Dendritic cell treated with granulocyte-macrophage colony-stimulating factor and Interleukin-4, amounts not matched to agents 40 ng/mL and 50 ng/mL, for 4 days (primary cell): ENCODE results near the gene GHR.

ENCODE experiments used
- H3K27ac Mint-ChIP-seq: one replicate; pipeline ENCODE4 v1.8.0; 2022; ENCODE audit warnings: mild to moderate bottlenecking, mixed read lengths
- H3K27me3 Mint-ChIP-seq: one replicate; pipeline ENCODE4 v1.8.0; 2022; ENCODE audit warnings: mild to moderate bottlenecking, mixed read lengths
- H3K36me3 Mint-ChIP-seq: one replicate; pipeline ENCODE4 v1.8.0; 2022; ENCODE audit warnings: low read depth, mixed read lengths
- H3K4me1 Mint-ChIP-seq: one replicate; pipeline ENCODE4 v1.8.0; 2022; ENCODE audit warnings: low read depth, mixed read lengths
- H3K4me3 Mint-ChIP-seq: one replicate; pipeline ENCODE4 v1.8.0; 2022; ENCODE audit warnings: mild to moderate bottlenecking, moderate library complexity, mixed read lengths
- H3K9me3 Mint-ChIP-seq: one replicate; pipeline ENCODE4 v1.8.0; 2022; ENCODE audit warnings: mixed read lengths
- intact Hi-C: fragments of 100-400 bp; cut with micrococcal nuclease; formaldehyde crosslinking; loops from one replicate; pipeline ENCODE4 v1.15.0; 2022

GHR gene

DNA sequence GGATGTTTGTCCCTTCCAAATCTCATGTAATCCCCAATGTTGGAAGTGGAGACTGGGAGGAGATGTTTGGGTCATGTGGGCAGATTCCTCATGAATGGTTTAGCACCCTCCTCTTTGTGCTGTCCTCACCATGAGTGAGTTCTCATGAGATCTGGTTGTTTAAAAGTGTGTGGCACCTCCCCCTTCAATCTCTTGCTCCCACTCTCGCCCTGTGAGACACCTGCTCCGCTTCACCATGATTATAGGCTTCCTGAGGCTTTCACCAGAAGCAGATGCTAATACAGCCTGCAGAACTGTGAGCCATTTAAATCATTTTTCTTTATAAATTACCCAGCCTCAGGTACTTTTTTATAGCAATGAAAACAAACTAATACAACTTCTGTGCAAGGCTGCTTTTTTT lies 206.0 kb downstream of the GHR start:
- no peaks in the 10 kb centered on the region for H3K36me3 Mint-ChIP-seq
- H3K4me3 Mint-ChIP-seq, result no peak overlapping the region
- intact Hi-C loops, result no loop called here
- no peaks in the 10 kb centered on the region for H3K9me3 Mint-ChIP-seq
- H3K4me1 Mint-ChIP-seq, result peaks cover 5% of the 10 kb centered on the region
- no peaks in the 10 kb centered on the region for H3K27me3 Mint-ChIP-seq
- no peak overlapping the region for H3K27ac Mint-ChIP-seq

DNA sequence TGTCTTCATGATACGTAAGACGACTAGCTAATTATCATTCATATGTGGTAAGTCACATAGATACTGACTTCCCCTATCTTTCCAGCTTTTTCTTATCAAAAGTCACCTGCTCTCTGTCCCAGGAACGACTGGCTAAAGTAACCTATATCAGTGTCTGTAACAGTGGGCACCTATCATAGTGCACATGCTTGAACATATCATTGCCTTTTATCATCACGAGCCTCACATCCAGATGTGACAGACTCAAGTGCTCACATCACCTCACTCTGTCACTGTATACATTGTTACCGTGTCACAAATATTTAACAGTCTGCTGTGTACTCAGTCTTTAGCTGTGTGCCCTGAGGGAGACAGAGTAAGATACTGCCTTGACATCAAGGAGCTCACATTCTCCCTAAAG lies 208.0 kb downstream of the GHR start:
- H3K4me3 Mint-ChIP-seq, result no peak overlapping the region
- H3K27me3 Mint-ChIP-seq, result no peaks in the 10 kb centered on the region
- H3K36me3 Mint-ChIP-seq, result no peaks in the 10 kb centered on the region
- H3K27ac Mint-ChIP-seq, result no peak overlapping the region
- peaks cover 5% of the 10 kb centered on the region for H3K4me1 Mint-ChIP-seq
- intact Hi-C loops, result no loop called here
- H3K9me3 Mint-ChIP-seq, result no peaks in the 10 kb centered on the region

DNA sequence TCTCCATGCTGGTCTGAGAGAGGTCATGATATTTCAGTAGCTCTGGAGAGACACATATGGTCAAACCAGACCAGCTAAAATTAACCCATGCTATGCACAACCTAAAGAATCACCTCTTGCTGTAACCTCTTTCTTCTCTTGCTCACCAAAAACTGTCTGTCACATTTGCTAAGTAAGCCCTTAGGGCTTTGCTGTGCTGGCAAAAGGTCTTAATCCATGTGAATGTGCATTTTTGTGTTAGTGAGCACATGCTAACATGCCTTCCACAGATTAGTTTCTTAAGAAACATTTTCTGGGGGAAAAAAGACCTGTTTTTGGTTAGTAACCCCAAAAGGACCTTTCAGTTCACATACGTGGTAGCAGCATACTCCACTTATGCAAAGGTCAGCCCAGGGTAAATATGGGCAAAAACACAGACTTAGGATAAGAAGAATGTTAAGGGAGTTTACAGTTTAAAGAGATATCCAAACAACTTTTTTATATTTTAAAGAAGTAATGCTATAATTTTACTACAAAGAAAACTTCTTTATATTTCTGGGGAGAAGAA lies 209.2 kb downstream of the GHR start:
- Mint-ChIP-seq H3K27ac (no peak overlapping the region), H3K27me3 (no peaks in the 10 kb centered on the region), H3K9me3 (no peaks in the 10 kb centered on the region), H3K4me1 (peaks cover 5% of the 10 kb centered on the region), H3K4me3 (no peak overlapping the region), H3K36me3 (no peaks in the 10 kb centered on the region)
- intact Hi-C loops, result no loop called here

DNA sequence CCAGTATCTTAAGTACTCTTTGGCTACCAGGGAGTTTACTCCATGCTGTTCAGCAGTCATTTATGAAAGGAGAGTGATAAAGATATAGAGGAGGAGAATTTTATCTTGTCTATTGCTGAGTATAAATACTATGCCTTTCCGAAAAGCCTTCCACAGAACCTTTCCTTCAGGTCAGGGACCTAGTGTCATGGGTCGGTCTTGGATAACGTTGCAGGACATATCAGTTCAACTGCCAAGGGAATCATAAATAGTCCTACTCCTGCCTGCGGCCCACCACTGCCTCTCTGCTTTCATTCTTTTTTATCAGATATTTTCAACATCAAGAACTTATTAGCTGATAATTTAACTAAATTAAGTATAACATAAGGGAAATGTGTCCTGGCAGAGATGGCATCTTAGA lies 211.3 kb downstream of the GHR start:
- no peaks in the 10 kb centered on the region for H3K27me3 Mint-ChIP-seq
- no peak overlapping the region for H3K27ac Mint-ChIP-seq
- no peak overlapping the region for H3K4me3 Mint-ChIP-seq
- H3K4me1 Mint-ChIP-seq, result no peaks in the 10 kb centered on the region
- intact Hi-C loops, result no loop called here
- H3K9me3 Mint-ChIP-seq, result no peaks in the 10 kb centered on the region
- no peaks in the 10 kb centered on the region for H3K36me3 Mint-ChIP-seq

- Mint-ChIP-seq H3K4me1 (no peaks in the 10 kb centered on the region), H3K4me3 (no peak overlapping the region), H3K27me3 (no peaks in the 10 kb centered on the region), H3K36me3 (no peaks in the 10 kb centered on the region), H3K9me3 (no peaks in the 10 kb centered on the region), H3K27ac (no peak overlapping the region)
- intact Hi-C loops, result no loop called here
Observed at GRCh38 chr5:42636425-42636824, 213.2 kb downstream of the GHR start.

GRCh38 chr5:42636946-42637345 lies 213.7 kb downstream of the GHR start:
- intact Hi-C loops, result no loop called here
- H3K27ac Mint-ChIP-seq, result no peak overlapping the region
- no peaks in the 10 kb centered on the region for H3K9me3 Mint-ChIP-seq
- no peaks in the 10 kb centered on the region for H3K36me3 Mint-ChIP-seq
- no peak overlapping the region for H3K4me3 Mint-ChIP-seq
- no peaks in the 10 kb centered on the region for H3K4me1 Mint-ChIP-seq
- H3K27me3 Mint-ChIP-seq, result peaks cover 2% of the 10 kb centered on the region

GRCh38 chr5:42638972-42639371 lies 215.7 kb downstream of the GHR start:
- no peaks in the 10 kb centered on the region for H3K9me3 Mint-ChIP-seq
- peaks cover 5% of the 10 kb centered on the region for H3K27me3 Mint-ChIP-seq
- no peak overlapping the region for H3K4me3 Mint-ChIP-seq
- H3K4me1 Mint-ChIP-seq, result no peaks in the 10 kb centered on the region
- intact Hi-C loops, result no loop called here
- H3K27ac Mint-ChIP-seq, result no peak overlapping the region
- no peaks in the 10 kb centered on the region for H3K36me3 Mint-ChIP-seq

GRCh38 chr5:42640835-42641234 lies 217.6 kb downstream of the GHR start:
- H3K4me3 Mint-ChIP-seq, result no peak overlapping the region
- H3K36me3 Mint-ChIP-seq, result no peaks in the 10 kb centered on the region
- no peaks in the 10 kb centered on the region for H3K4me1 Mint-ChIP-seq
- H3K27me3 Mint-ChIP-seq, result peaks cover 5% of the 10 kb centered on the region
- no peak overlapping the region for H3K27ac Mint-ChIP-seq
- H3K9me3 Mint-ChIP-seq, result no peaks in the 10 kb centered on the region
- intact Hi-C loops, result no loop called here

GRCh38 chr5:42641336-42642005 lies 218.2 kb downstream of the GHR start:
- H3K4me1 Mint-ChIP-seq, result no peaks in the 10 kb centered on the region
- H3K4me3 Mint-ChIP-seq, result no peak overlapping the region
- H3K27ac Mint-ChIP-seq, result no peak overlapping the region
- no peaks in the 10 kb centered on the region for H3K36me3 Mint-ChIP-seq
- intact Hi-C loops, result no loop called here
- H3K9me3 Mint-ChIP-seq, result no peaks in the 10 kb centered on the region
- peaks cover 5% of the 10 kb centered on the region for H3K27me3 Mint-ChIP-seq

DNA sequence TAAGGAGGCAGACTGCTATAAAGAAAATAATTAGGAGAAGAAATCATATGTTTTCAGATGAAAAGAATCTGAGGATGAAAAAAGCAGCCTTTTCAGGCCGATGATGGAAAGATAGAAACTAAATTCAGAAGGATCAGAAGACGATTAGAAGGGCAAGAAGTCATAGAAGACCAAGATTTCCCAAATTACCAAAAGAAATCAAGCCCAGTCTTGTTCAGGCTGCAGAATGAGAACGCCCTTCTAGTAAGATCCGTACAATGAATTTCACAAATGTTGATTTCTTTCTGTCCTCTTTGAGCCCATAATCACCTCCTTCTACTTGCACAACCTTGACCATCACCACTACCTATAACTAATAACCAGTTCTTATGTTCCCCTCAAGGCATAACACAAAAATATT lies 218.8 kb downstream of the GHR start:
- intact Hi-C loops, result no loop called here
- H3K9me3 Mint-ChIP-seq, result no peaks in the 10 kb centered on the region
- no peak overlapping the region for H3K4me3 Mint-ChIP-seq
- no peaks in the 10 kb centered on the region for H3K4me1 Mint-ChIP-seq
- peaks cover 5% of the 10 kb centered on the region for H3K27me3 Mint-ChIP-seq
- no peak overlapping the region for H3K27ac Mint-ChIP-seq
- H3K36me3 Mint-ChIP-seq, result no peaks in the 10 kb centered on the region

GRCh38 chr5:42643360-42643759 lies 220.1 kb downstream of the GHR start:
- H3K4me3 Mint-ChIP-seq, result no peak overlapping the region
- H3K27me3 Mint-ChIP-seq, result peaks cover 5% of the 10 kb centered on the region
- no peaks in the 10 kb centered on the region for H3K4me1 Mint-ChIP-seq
- no peaks in the 10 kb centered on the region for H3K36me3 Mint-ChIP-seq
- intact Hi-C loops, result no loop called here
- H3K27ac Mint-ChIP-seq, result no peak overlapping the region
- H3K9me3 Mint-ChIP-seq, result no peaks in the 10 kb centered on the region

GRCh38 chr5:42645138-42645537 lies 221.9 kb downstream of the GHR start:
- H3K27me3 Mint-ChIP-seq, result peaks cover 5% of the 10 kb centered on the region
- no peak overlapping the region for H3K27ac Mint-ChIP-seq
- H3K4me3 Mint-ChIP-seq, result no peak overlapping the region
- H3K4me1 Mint-ChIP-seq, result no peaks in the 10 kb centered on the region
- intact Hi-C loops, result no loop called here
- no peaks in the 10 kb centered on the region for H3K9me3 Mint-ChIP-seq
- no peaks in the 10 kb centered on the region for H3K36me3 Mint-ChIP-seq

DNA sequence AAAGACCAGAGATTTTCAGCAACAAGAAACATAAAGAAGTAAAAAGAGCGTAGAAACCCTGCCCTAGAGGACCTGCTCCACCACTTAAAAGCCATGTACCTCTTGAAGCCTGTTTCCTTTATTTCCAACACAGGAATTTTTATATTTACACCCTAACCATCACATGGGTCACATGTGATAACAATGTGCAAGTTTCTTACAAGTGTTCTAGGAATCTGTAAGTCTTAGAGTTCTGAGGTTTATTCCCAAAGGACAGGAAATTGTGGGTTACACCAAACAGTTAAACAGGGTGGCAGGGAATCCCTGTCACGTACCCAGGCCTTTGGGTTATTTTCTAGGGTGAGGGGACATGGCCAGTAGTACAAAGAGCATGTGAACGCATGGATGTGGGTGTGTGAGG lies 224.8 kb downstream of the GHR start:
- intact Hi-C loops, result no loop called here
- H3K9me3 Mint-ChIP-seq, result no peaks in the 10 kb centered on the region
- no peaks in the 10 kb centered on the region for H3K27me3 Mint-ChIP-seq
- H3K4me1 Mint-ChIP-seq, result no peaks in the 10 kb centered on the region
- H3K4me3 Mint-ChIP-seq, result no peak overlapping the region
- no peaks in the 10 kb centered on the region for H3K36me3 Mint-ChIP-seq
- H3K27ac Mint-ChIP-seq, result no peak overlapping the region

- H3K27ac Mint-ChIP-seq, result no peak overlapping the region
- H3K36me3 Mint-ChIP-seq, result no peaks in the 10 kb centered on the region
- intact Hi-C loops, result no loop called here
- no peaks in the 10 kb centered on the region for H3K9me3 Mint-ChIP-seq
- H3K4me3 Mint-ChIP-seq, result no peak overlapping the region
- no peaks in the 10 kb centered on the region for H3K27me3 Mint-ChIP-seq
- H3K4me1 Mint-ChIP-seq, result no peaks in the 10 kb centered on the region
Observed at GRCh38 chr5:42648915-42649314, 225.7 kb downstream of the GHR start.

GRCh38 chr5:42650084-42650483 lies 226.8 kb downstream of the GHR start:
- Mint-ChIP-seq H3K27me3 (no peaks in the 10 kb centered on the region), H3K27ac (no peak overlapping the region), H3K9me3 (no peaks in the 10 kb centered on the region), H3K36me3 (no peaks in the 10 kb centered on the region), H3K4me3 (no peak overlapping the region), H3K4me1 (no peaks in the 10 kb centered on the region)
- intact Hi-C loops, result no loop called here
